Kidney capillary endothelial cell (primary cell): ENCODE data around the gene COP1.
"Not testable (repeated sequence)": the region's sequence is repeated elsewhere in the genome, so short reads cannot be mapped to it uniquely, and the experiment has no call there.

Experiments
- DNase-seq: peaks from one replicate; pipeline ENCODE4 v3.0.0-alpha.2; 2018; ENCODE audit warnings: low spot score

Gene COP1

GRCh38 chr1:176206961-176207902, at the start of gene COP1:
COP1 (minus strand) TSS chr1:176207286; CDS start chr1:176206978, 308 bp downstream.
- peak; percentile 98 for DNase-seq

- no peak for DNase-seq
Measured at GRCh38 chr1:176252191-176252590, 45.1 kb upstream of the COP1 start.

GRCh38 chr1:176244851-176245250, 37.8 kb upstream of the COP1 start:
- DNase-seq: no peak

- DNase-seq: no peak
Measured at GRCh38 chr1:176243746-176244145, 36.7 kb upstream of the COP1 start.

- peak; percentile 83 for DNase-seq
Measured at GRCh38 chr1:176241385-176242015, 34.4 kb upstream of the COP1 start.

GRCh38 chr1:176233657-176234056, 26.6 kb upstream of the COP1 start:
- not testable (repeated sequence) for DNase-seq

GRCh38 chr1:176227579-176227978, 20.5 kb upstream of the COP1 start:
- no peak for DNase-seq

- DNase-seq: no peak
Measured at GRCh38 chr1:176225911-176226310, 18.8 kb upstream of the COP1 start.

- DNase-seq: no peak
Measured at GRCh38 chr1:176225479-176225875, 18.4 kb upstream of the COP1 start.

GRCh38 chr1:176222196-176222595, 15.1 kb upstream of the COP1 start:
- DNase-seq: peak; percentile 44

- DNase-seq: no peak
Measured at GRCh38 chr1:176220100-176220689, 13.1 kb upstream of the COP1 start.

GRCh38 chr1:176217461-176218099, 10.5 kb upstream of the COP1 start:
- DNase-seq: no peak

GRCh38 chr1:176216031-176216430, 8.9 kb upstream of the COP1 start:
- no peak for DNase-seq

- DNase-seq: no peak
Measured at GRCh38 chr1:176211396-176212165, 4.5 kb upstream of the COP1 start.

GRCh38 chr1:176208034-176208433, 948 bp upstream of the COP1 start:
- DNase-seq: no peak

- DNase-seq: peak; percentile 33
Measured at GRCh38 chr1:176206006-176206960, 803 bp downstream of the COP1 start.

GRCh38 chr1:176205332-176205914, 1.7 kb downstream of the COP1 start:
- DNase-seq: peak; percentile 24

GRCh38 chr1:176204655-176205054, 2.4 kb downstream of the COP1 start:
- DNase-seq: not testable (repeated sequence)

GRCh38 chr1:176203735-176204134, 3.4 kb downstream of the COP1 start:
- no peak for DNase-seq

- DNase-seq: no peak
Measured at GRCh38 chr1:176201568-176201967, 5.5 kb downstream of the COP1 start.
